Parathyroid adenoma (tissue), 2 donors: ENCODE data around the gene PTPA.

Source experiments
- H2AFZ ChIP-seq: fragments of 300-600 bp; sonication (generic); one replicate; pipeline ENCODE4 v1.7.0; 2017; ENCODE audit warnings: antibody characterized with exemption, mild to moderate bottlenecking
- H3K27ac ChIP-seq: fragments of 300-600 bp; sonication (generic); one replicate; pipeline ENCODE4 v1.7.0; 2017
- H3K27me3 ChIP-seq: fragments of 300-600 bp; sonication (generic); one replicate; pipeline ENCODE4 v1.7.0; 2017; ENCODE audit warnings: low read length; ENCODE audit not compliant: control insufficient read depth, insufficient read depth
- H3K36me3 ChIP-seq: fragments of 300-600 bp; sonication (generic); one replicate; pipeline ENCODE4 v1.7.0; 2017; ENCODE audit warnings: low read length; ENCODE audit not compliant: control insufficient read depth, insufficient read depth
- H3K4me1 ChIP-seq: fragments of 300-600 bp; sonication (generic); one replicate; pipeline ENCODE4 v1.7.0; 2017; ENCODE audit warnings: control low read depth
- H3K4me2 ChIP-seq: fragments of 300-600 bp; sonication (generic); one replicate; pipeline ENCODE4 v1.7.0; 2017; ENCODE audit warnings: low read length
- H3K4me3 ChIP-seq: fragments of 300-600 bp; sonication (generic); one replicate; pipeline ENCODE4 v1.7.0; 2017; ENCODE audit warnings: low read depth, low read length
- H3K79me2 ChIP-seq: fragments of 300-600 bp; sonication (generic); one replicate; pipeline ENCODE4 v1.7.0; 2017; ENCODE audit warnings: control low read depth
- H3K9ac ChIP-seq: fragments of 300-600 bp; sonication (generic); one replicate; pipeline ENCODE4 v1.7.0; 2017; ENCODE audit warnings: mild to moderate bottlenecking
- H3K9me3 ChIP-seq: fragments of 300-600 bp; sonication (generic); one replicate; pipeline ENCODE4 v1.7.0; 2017; ENCODE audit warnings: low read length; ENCODE audit not compliant: control insufficient read depth
- TF ChIP-seq, protein P1 (sequence below): fragments of 300-600 bp; sonication (generic); IDR thresholded peaks from one replicate; pipeline ENCODE4 v1.7.0; 2017; ENCODE audit warnings: antibody characterized with exemption, mild to moderate bottlenecking
- donor health status: primary hyperparathyroidism.

The PTPA gene

DNA sequence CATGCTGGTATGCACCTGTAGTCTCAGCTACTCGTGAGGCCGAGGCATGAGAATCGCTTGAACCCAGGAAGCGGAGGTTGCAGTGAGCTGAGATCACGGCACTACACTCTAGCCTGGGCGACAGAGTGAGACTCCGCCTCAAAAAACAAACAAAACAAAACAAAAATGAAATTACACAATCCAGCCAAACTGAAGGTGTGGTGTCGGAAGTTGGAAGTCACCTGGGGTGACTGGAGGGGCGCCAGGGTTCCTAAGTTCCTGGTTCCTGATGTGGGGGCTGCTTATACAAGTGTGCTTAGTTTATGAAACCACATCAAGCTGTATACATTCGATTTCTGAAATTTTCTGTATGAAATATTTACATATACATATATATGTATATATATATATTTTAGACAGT, 34.0 kb upstream of the PTPA start:
- no peaks in the 10 kb centered on the region for H3K9me3 ChIP-seq
- no peaks in the 10 kb centered on the region for H3K36me3 ChIP-seq
- peaks cover 3% of the 10 kb centered on the region for H3K79me2 ChIP-seq
- H3K9ac ChIP-seq = no peak overlapping the region
- H3K27me3 ChIP-seq = no peaks in the 10 kb centered on the region
- no peak overlapping the region for H3K27ac ChIP-seq
- H3K4me2 ChIP-seq = no peak overlapping the region
- H2AFZ ChIP-seq = no peak overlapping the region
- H3K4me1 ChIP-seq = peaks cover 4% of the 10 kb centered on the region
- no peak overlapping the region for H3K4me3 ChIP-seq
- TF ChIP-seq, protein P1, sequence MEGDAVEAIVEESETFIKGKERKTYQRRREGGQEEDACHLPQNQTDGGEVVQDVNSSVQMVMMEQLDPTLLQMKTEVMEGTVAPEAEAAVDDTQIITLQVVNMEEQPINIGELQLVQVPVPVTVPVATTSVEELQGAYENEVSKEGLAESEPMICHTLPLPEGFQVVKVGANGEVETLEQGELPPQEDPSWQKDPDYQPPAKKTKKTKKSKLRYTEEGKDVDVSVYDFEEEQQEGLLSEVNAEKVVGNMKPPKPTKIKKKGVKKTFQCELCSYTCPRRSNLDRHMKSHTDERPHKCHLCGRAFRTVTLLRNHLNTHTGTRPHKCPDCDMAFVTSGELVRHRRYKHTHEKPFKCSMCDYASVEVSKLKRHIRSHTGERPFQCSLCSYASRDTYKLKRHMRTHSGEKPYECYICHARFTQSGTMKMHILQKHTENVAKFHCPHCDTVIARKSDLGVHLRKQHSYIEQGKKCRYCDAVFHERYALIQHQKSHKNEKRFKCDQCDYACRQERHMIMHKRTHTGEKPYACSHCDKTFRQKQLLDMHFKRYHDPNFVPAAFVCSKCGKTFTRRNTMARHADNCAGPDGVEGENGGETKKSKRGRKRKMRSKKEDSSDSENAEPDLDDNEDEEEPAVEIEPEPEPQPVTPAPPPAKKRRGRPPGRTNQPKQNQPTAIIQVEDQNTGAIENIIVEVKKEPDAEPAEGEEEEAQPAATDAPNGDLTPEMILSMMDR = no peak

DNA sequence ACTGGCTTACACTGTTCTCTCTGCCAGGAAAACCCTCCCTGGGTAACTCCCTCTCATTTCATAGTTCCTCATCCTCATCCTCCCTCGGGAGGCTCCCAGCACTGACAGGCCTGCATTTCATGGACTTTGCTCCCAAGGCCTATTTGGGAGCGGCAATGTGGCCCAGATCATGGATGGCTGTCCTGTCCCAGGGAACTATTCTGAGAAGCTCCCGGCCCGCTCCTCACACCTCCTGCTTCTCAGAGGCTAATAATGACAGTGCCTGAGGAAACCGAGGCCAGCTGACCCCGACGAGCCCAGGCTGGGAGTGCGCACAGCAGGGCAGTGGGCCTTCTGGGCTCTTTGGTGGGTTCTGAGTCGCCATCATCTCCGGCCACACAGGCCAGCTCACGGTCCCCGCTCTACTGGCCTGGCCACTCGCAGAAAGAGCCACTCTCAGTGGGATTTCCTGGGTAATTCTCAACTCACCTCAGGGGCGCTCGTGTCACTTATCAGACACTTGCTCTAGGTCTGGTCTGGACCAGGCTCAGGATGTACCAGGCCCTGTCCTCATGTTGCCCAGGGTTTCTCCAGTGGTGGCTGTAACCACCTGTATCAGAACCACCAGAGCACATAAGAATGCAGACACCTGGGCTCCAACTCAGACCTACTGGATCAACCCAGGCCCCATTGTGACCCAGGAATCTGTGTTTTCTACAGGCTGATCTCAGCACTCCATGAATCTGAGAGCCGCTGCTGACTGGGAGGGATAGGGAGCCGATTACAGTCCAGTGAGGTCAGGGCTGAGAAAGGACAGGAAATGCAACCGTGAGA, 32.3 kb upstream of the PTPA start:
- peaks cover 4% of the 10 kb centered on the region for H3K4me1 ChIP-seq
- H3K4me3 ChIP-seq = no peak overlapping the region
- H3K36me3 ChIP-seq = no peaks in the 10 kb centered on the region
- H3K9ac ChIP-seq = no peak overlapping the region
- no peaks in the 10 kb centered on the region for H3K9me3 ChIP-seq
- H3K27me3 ChIP-seq = no peaks in the 10 kb centered on the region
- no peak overlapping the region for H3K27ac ChIP-seq
- TF ChIP-seq, protein P1 = no peak
- H3K79me2 ChIP-seq = peaks cover 5% of the 10 kb centered on the region
- H3K4me2 ChIP-seq = no peak overlapping the region
- no peak overlapping the region for H2AFZ ChIP-seq

DNA sequence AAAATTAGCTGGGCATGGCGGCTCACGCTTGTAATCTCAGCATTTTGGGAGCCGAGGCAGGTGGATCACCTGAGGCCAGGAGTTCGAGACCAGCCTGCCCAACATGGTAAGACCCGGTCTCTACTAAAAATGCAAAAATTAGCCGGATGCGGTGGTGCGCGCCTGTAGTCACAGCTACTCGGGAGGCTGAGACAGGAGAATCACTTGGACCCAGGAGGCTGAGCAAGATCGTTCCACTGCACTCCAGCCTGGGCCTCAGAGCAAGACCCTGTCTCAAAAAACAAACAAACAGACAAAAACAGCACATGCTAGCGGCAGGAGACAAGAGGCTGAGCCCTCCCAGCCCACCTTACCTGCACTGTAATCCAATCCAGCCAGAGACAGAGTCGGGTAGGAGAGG, 31.4 kb upstream of the PTPA start:
- Histone ChIP-seq H3K79me2 (peaks cover 5% of the 10 kb centered on the region), H3K4me1 (peaks cover 4% of the 10 kb centered on the region), H2AFZ (no peak overlapping the region), H3K36me3 (no peaks in the 10 kb centered on the region), H3K4me3 (no peak overlapping the region), H3K9ac (no peak overlapping the region), H3K9me3 (no peaks in the 10 kb centered on the region), H3K4me2 (no peak overlapping the region), H3K27me3 (no peaks in the 10 kb centered on the region), H3K27ac (no peak overlapping the region)
- TF ChIP-seq, protein P1 = no peak

DNA sequence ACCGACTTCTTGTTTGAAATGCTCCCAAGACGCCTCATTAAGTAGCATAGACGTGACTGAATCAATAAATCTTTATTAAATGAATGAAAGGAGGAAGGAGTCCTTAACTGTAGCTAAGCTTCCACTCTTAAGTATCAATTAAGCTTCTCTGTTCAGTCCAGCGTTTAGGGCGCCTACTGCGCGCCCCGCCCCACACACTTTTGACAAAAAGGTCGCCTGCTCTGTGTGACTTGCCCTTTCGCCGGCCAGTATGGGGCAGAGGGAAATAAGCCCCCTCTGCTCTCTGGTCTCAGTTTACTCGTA, 31.0 kb upstream of the PTPA start:
- TF ChIP-seq, protein P1 = no peak
- Histone ChIP-seq H3K36me3 (no peaks in the 10 kb centered on the region), H3K4me2 (peak overlapping the region; percentile 79), H3K9me3 (no peaks in the 10 kb centered on the region), H3K27me3 (no peaks in the 10 kb centered on the region), H3K4me1 (peaks cover 4% of the 10 kb centered on the region), H3K4me3 (peak overlapping the region; percentile 66), H2AFZ (peak overlapping the region; percentile 83), H3K9ac (no peak overlapping the region), H3K27ac (no peak overlapping the region), H3K79me2 (peaks cover 5% of the 10 kb centered on the region)
